Activated naive CD4-positive, alpha-beta T cell treated with anti-CD3 and anti-CD28 coated beads, Interleukin-2, amount 10 ng/mL, durations not matched to agents 7 days and 5 days (primary cell): ENCODE data around the gene MED13L.

Source experiments
- CTCF ChIA-PET: fragments of 350-600 bp; sonication (Branson Sonifier 250); formaldehyde crosslinking; loops from one replicate; lab custom pipeline; 2021; ENCODE audit warnings: antibody characterized with exemption; lab: Charles Lee
- DNase-seq: peaks from one replicate; pipeline ENCODE4 v3.0.0-alpha.2; 2020
- H3K27ac Mint-ChIP-seq: one replicate; pipeline ENCODE4 v1.8.0; 2021; ENCODE audit warnings: mild to moderate bottlenecking, moderate library complexity, mixed read lengths
- H3K27me3 Mint-ChIP-seq: one replicate; pipeline ENCODE4 v1.8.0; 2021; ENCODE audit warnings: mild to moderate bottlenecking, mixed read lengths
- H3K36me3 Mint-ChIP-seq: one replicate; pipeline ENCODE4 v1.8.0; 2021; ENCODE audit warnings: mixed read lengths
- H3K4me1 Mint-ChIP-seq: one replicate; pipeline ENCODE4 v1.8.0; 2021; ENCODE audit warnings: mixed read lengths
- H3K4me3 Mint-ChIP-seq: one replicate; pipeline ENCODE4 v1.8.0; 2021; ENCODE audit warnings: mild to moderate bottlenecking, moderate library complexity, mixed read lengths
- H3K9me3 Mint-ChIP-seq: one replicate; pipeline ENCODE4 v1.8.0; 2021; ENCODE audit warnings: mixed read lengths

Gene MED13L

GRCh38 chr12:116002890-116003536 lies 274.5 kb downstream of the MED13L start:
- H3K4me1 Mint-ChIP-seq: no peaks in the 10 kb centered on the region
- no peak overlapping the region for H3K27ac Mint-ChIP-seq
- H3K36me3 Mint-ChIP-seq: peaks cover 28% of the 10 kb centered on the region

GRCh38 chr12:116000252-116000651 lies 277.2 kb downstream of the MED13L start:
- H3K4me3 Mint-ChIP-seq: no peak overlapping the region
- no peak overlapping the region for H3K27ac Mint-ChIP-seq
- H3K27me3 Mint-ChIP-seq: no peaks in the 10 kb centered on the region
- H3K36me3 Mint-ChIP-seq: peaks cover 25% of the 10 kb centered on the region
- no peaks in the 10 kb centered on the region for H3K9me3 Mint-ChIP-seq
- CTCF ChIA-PET: interaction anchor here (0.6 kb wide), 1 partner anchor 221 kb away, joined by 3 read pairs; no protein-coding TSS in a partner anchor
- no peak for DNase-seq
- H3K4me1 Mint-ChIP-seq: no peaks in the 10 kb centered on the region

More at GRCh38 chr12:116002890-116003536, 274.5 kb downstream of the MED13L start:
- Mint-ChIP-seq H3K9me3 (no peaks in the 10 kb centered on the region), H3K4me3 (no peak overlapping the region), H3K27me3 (no peaks in the 10 kb centered on the region)
- DNase-seq: no peak
- CTCF ChIA-PET: interaction anchor here (0.9 kb wide), 1 partner anchor 80 kb away, joined by 3 read pairs; no protein-coding TSS in a partner anchor

GRCh38 chr12:115999582-115999981 lies 277.9 kb downstream of the MED13L start:
- no peak overlapping the region for H3K27ac Mint-ChIP-seq

GRCh38 chr12:115998794-115999478 lies 278.6 kb downstream of the MED13L start:
- CTCF ChIA-PET: interaction anchor here (0.7 to 3.0 kb wide), 8 partner anchors 9 to 710 kb away, joined by 3 to 11 read pairs (median 4); no protein-coding TSS in a partner anchor
- DNase-seq: no peak
- no peak overlapping the region for H3K4me3 Mint-ChIP-seq
- no peaks in the 10 kb centered on the region for H3K9me3 Mint-ChIP-seq
- no peak overlapping the region for H3K27ac Mint-ChIP-seq
- peaks cover 29% of the 10 kb centered on the region for H3K36me3 Mint-ChIP-seq
- no peaks in the 10 kb centered on the region for H3K27me3 Mint-ChIP-seq
- H3K4me1 Mint-ChIP-seq: no peaks in the 10 kb centered on the region

More at GRCh38 chr12:115999582-115999981, 277.9 kb downstream of the MED13L start:
- CTCF ChIA-PET: interaction anchor here (0.6 to 3.0 kb wide), 5 partner anchors 10 to 709 kb away, joined by 3 to 10 read pairs (median 4); no protein-coding TSS in a partner anchor
- peaks cover 29% of the 10 kb centered on the region for H3K36me3 Mint-ChIP-seq
- DNase-seq: no peak
- H3K9me3 Mint-ChIP-seq: no peaks in the 10 kb centered on the region
- H3K4me3 Mint-ChIP-seq: no peak overlapping the region
- no peaks in the 10 kb centered on the region for H3K4me1 Mint-ChIP-seq
- H3K27me3 Mint-ChIP-seq: no peaks in the 10 kb centered on the region

GRCh38 chr12:115998119-115998633 lies 279.3 kb downstream of the MED13L start:
- Mint-ChIP-seq H3K27ac (no peak overlapping the region), H3K36me3 (peaks cover 32% of the 10 kb centered on the region), H3K27me3 (no peaks in the 10 kb centered on the region), H3K4me1 (no peaks in the 10 kb centered on the region), H3K9me3 (no peaks in the 10 kb centered on the region), H3K4me3 (no peak overlapping the region)
- CTCF ChIA-PET: interaction anchor here (0.9 to 3.0 kb wide), 10 partner anchors 10 to 711 kb away, joined by 3 to 11 read pairs (median 4); no protein-coding TSS in a partner anchor
- DNase-seq: no peak

- DNase-seq: no peak
- Mint-ChIP-seq H3K4me1 (peaks cover 14% of the 10 kb centered on the region), H3K4me3 (no peak overlapping the region), H3K9me3 (no peaks in the 10 kb centered on the region), H3K36me3 (peaks cover 53% of the 10 kb centered on the region), H3K27me3 (no peaks in the 10 kb centered on the region), H3K27ac (no peak overlapping the region)
- CTCF ChIA-PET: interaction anchor here (1.6 kb wide), 1 partner anchor 716 kb away, joined by 3 read pairs; no protein-coding TSS in a partner anchor
These were observed 283.8 kb downstream of the MED13L start for GRCh38 chr12:115993737-115994136.

GRCh38 chr12:115990241-115990640 lies 287.3 kb downstream of the MED13L start:
- CTCF ChIA-PET: interaction anchor here (0.9 to 1.6 kb wide), 2 partner anchors 9 to 205 kb away, joined by 3 to 4 read pairs; no protein-coding TSS in a partner anchor
- no peaks in the 10 kb centered on the region for H3K27me3 Mint-ChIP-seq
- peaks cover 24% of the 10 kb centered on the region for H3K4me1 Mint-ChIP-seq
- no peak overlapping the region for H3K4me3 Mint-ChIP-seq
- no peaks in the 10 kb centered on the region for H3K9me3 Mint-ChIP-seq
- DNase-seq: no peak
- no peak overlapping the region for H3K27ac Mint-ChIP-seq
- peaks cover 57% of the 10 kb centered on the region for H3K36me3 Mint-ChIP-seq

GRCh38 chr12:115988625-115989563 lies 288.6 kb downstream of the MED13L start:
- Mint-ChIP-seq H3K9me3 (no peaks in the 10 kb centered on the region), H3K36me3 (peaks cover 53% of the 10 kb centered on the region), H3K4me1 (peaks cover 24% of the 10 kb centered on the region), H3K27me3 (no peaks in the 10 kb centered on the region), H3K4me3 (no peak overlapping the region), H3K27ac (peak overlapping the region; percentile 12)
- DNase-seq: no peak
- CTCF ChIA-PET: interaction anchor here (1.5 to 2.5 kb wide), 3 partner anchors 9 to 619 kb away, joined by 4 to 11 read pairs (median 5); no protein-coding TSS in a partner anchor

- Mint-ChIP-seq H3K27ac (no peak overlapping the region), H3K9me3 (no peaks in the 10 kb centered on the region), H3K4me1 (peaks cover 24% of the 10 kb centered on the region), H3K27me3 (no peaks in the 10 kb centered on the region), H3K4me3 (no peak overlapping the region), H3K36me3 (peaks cover 53% of the 10 kb centered on the region)
- CTCF ChIA-PET: interaction anchor here (1.5 to 2.5 kb wide), 2 partner anchors 10 to 619 kb away, joined by 5 to 11 read pairs; no protein-coding TSS in a partner anchor
- DNase-seq: no peak
These were observed 289.3 kb downstream of the MED13L start for GRCh38 chr12:115988212-115988611.

GRCh38 chr12:115984616-115985015 lies 292.9 kb downstream of the MED13L start:
- Mint-ChIP-seq H3K27me3 (no peaks in the 10 kb centered on the region), H3K27ac (no peak overlapping the region), H3K9me3 (no peaks in the 10 kb centered on the region), H3K4me1 (peaks cover 19% of the 10 kb centered on the region), H3K4me3 (no peak overlapping the region), H3K36me3 (peaks cover 47% of the 10 kb centered on the region)
- no peak for DNase-seq
- CTCF ChIA-PET: no interaction called here

- no peak overlapping the region for H3K27ac Mint-ChIP-seq
- no peak overlapping the region for H3K4me3 Mint-ChIP-seq
- H3K9me3 Mint-ChIP-seq: no peaks in the 10 kb centered on the region
- H3K36me3 Mint-ChIP-seq: peaks cover 37% of the 10 kb centered on the region
- no peak for DNase-seq
- CTCF ChIA-PET: interaction anchor here (1.7 kb wide), 1 partner anchor 252 kb away, joined by 5 read pairs; no protein-coding TSS in a partner anchor
- no peaks in the 10 kb centered on the region for H3K27me3 Mint-ChIP-seq
- H3K4me1 Mint-ChIP-seq: peaks cover 6% of the 10 kb centered on the region
These were observed 294.2 kb downstream of the MED13L start for GRCh38 chr12:115983226-115983798.

GRCh38 chr12:115980339-115980738 lies 297.2 kb downstream of the MED13L start:
- CTCF ChIA-PET: no interaction called here
- no peaks in the 10 kb centered on the region for H3K4me1 Mint-ChIP-seq
- no peaks in the 10 kb centered on the region for H3K9me3 Mint-ChIP-seq
- no peak overlapping the region for H3K27ac Mint-ChIP-seq
- H3K36me3 Mint-ChIP-seq: peaks cover 32% of the 10 kb centered on the region
- DNase-seq: no peak
- H3K27me3 Mint-ChIP-seq: no peaks in the 10 kb centered on the region
- H3K4me3 Mint-ChIP-seq: no peak overlapping the region

- DNase-seq: no peak
- H3K4me1 Mint-ChIP-seq: no peaks in the 10 kb centered on the region
- H3K36me3 Mint-ChIP-seq: peaks cover 37% of the 10 kb centered on the region
- H3K27me3 Mint-ChIP-seq: no peaks in the 10 kb centered on the region
- no peak overlapping the region for H3K4me3 Mint-ChIP-seq
- CTCF ChIA-PET: no interaction called here
- H3K27ac Mint-ChIP-seq: no peak overlapping the region
- H3K9me3 Mint-ChIP-seq: no peaks in the 10 kb centered on the region
These were observed 297.6 kb downstream of the MED13L start for GRCh38 chr12:115979851-115980250.
